CD4-positive, alpha-beta T cell treated with Interferon alpha-2 for 1 hour (primary cell): ENCODE measurements around the gene NECTIN3.

ENCODE experiments used
- DNase-seq, 2 donors: peaks; one replicate each; pipeline ENCODE4 v3.0.0-alpha.2; 2020 to 2022

Gene NECTIN3, protein sequence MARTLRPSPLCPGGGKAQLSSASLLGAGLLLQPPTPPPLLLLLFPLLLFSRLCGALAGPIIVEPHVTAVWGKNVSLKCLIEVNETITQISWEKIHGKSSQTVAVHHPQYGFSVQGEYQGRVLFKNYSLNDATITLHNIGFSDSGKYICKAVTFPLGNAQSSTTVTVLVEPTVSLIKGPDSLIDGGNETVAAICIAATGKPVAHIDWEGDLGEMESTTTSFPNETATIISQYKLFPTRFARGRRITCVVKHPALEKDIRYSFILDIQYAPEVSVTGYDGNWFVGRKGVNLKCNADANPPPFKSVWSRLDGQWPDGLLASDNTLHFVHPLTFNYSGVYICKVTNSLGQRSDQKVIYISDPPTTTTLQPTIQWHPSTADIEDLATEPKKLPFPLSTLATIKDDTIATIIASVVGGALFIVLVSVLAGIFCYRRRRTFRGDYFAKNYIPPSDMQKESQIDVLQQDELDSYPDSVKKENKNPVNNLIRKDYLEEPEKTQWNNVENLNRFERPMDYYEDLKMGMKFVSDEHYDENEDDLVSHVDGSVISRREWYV

DNA sequence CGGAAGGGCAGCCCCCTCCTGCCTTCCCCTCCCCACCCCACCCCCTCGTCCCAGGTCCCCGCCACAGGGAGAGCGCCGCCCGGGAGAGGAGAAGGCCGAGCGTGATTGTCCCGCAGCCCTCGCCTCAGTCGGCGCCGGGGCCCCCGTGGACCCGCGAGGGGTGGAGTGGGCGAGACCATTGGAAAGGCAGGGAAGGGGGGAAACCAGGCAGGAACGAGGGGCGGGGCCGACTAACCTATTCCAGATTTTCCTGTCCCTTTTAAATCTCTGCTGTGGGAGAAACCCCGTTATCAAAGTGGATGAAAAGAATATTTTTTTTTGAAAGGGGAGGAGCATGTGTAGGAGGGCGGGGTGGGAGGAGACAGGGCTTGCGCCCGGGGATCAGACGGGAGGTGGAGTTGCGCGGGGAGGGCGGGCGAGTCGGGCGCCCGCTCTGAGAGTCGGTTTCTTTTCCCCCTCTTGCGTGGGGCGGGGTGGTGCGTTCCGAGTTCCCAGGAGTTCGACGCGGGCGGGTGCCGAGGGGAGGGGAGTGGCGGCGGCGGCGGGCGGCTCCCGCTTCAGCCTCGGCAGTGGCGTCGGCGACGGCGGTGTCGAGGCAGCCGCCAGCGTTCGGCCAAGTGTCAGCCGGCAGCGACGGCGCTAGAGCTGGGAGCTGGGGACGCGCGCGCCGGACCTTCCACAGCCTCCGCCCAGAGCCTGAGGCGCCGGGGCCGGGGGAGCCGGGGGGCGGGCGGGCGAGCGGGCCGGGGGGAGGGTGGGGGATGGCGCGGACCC is at the start of gene NECTIN3:
NECTIN3 (plus strand) TSS at position 560 of the 774 bp plus-strand sequence; CDS start at position 762, 202 bp downstream.
- DNase-seq: peak; percentile 84 to 92

DNA sequence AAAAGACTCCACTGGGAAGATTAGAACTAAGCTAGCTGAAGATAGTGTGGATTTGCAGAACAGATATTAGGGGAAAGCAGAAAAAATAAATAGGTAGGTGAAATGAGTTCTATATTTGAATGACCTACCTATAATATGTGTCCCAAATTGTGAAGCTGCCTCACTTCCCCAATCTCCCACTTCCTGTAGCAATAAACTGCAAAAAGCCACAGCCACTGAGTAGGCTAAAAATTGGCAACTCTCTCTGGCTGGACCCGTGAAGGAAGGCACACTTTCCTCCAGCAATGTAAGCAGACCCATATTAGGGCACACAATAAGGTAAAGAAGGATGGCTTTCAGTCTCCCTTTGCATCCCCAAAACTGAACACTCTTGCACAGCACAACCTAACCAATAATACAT is 43.7 kb upstream of the NECTIN3 start:
- DNase-seq: no peak

DNA sequence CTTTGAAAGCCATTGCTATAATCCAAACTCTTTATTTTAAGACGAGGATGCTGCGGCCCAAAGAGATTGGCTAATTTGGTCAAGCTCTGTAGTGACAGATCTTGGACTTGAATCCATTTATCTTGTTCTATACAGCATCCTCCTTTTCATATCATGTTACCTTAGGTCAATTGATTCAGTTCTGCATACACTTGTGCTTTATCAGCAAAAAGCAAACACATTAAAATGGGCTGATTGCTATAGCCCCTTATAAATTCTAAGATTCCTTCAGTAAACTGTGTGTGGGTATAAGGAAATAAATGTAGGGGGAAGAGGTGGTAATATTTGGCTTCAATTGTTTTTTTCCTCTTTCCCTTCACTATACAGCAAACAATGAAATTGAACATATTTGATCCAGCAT is 40.1 kb upstream of the NECTIN3 start:
- DNase-seq: no peak

DNA sequence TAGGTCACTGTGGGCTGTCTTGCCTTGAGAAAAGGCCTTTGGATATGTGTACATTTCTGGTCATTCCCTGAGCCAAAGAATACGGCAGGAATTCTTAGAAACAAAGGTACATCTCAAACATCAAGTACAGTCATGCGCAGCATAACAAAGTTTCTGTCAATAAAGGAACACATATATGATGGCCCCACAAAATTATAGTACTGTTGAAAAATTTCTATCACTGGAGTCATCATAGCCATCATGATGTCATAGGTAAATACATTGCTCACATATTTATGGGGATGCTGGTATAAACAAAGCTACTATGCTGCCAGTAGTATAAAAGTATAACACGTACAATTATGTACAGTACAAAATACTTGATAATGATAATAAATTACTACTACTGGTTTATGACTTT is 38.9 kb upstream of the NECTIN3 start:
- no peak for DNase-seq

DNA sequence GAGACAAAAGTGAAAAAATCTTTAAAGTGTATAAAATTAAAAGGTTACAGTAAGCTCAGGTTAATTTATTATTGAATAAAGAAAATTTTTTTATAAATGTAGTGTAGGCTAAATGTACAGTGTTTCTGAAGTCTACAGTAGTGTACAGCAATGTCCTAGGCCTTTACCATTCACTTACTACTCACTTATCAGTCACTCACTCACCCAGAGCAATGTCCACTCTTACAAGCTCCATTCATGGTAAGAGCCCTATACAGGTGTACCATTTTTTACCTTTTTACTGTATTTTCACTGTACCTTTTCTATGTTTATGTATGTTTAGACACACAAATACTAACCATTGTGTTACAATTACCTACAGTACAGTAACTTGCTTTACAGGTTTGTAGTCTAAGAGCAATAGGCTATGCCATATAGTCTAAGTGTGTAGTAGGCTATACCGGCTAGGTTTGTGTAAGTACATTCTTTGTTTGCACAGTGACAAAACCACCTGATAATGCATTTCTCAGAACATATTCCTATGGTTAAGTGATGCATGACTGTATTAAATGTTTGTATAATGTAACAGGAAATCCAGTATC is 38.1 kb upstream of the NECTIN3 start:
- DNase-seq: no peak

DNA sequence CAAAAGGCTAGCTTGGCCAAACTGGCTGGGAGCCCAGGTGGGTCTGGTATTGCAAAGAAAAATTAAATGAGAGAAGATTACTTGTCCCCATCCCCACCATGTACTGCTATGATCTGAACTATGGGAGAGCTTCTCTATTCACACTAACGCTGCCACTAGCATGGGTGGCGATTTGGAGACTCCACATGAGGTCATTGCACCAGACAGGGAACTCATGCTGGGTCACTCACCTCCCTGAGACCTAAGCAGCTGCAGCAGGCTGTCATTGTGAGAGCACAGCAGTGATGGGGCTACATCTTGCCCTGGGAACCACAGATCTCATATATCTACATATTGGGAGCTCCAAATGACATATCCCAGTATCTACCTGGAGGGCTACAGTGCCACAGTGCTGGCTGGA is 36.3 kb upstream of the NECTIN3 start:
- DNase-seq: no peak

DNA sequence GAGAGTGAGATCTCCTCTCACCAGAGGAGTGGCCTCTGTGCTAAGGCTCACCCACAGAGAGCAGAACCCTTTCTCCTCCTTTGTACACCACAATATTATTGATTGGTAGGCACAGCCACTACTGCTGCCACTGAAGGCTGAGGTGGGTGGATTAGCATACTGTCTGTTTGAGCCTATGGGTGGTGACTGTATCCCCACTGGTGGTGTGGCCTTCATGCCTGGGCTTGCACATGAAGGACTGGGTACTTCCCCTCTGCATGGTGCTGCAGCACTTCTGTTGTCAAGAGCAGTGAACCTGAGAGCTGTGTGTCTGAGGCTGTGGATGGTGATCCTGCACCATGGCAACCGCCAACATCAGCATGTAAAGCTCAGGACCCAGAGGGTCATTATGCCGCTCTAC is 35.7 kb upstream of the NECTIN3 start:
- no peak for DNase-seq

DNA sequence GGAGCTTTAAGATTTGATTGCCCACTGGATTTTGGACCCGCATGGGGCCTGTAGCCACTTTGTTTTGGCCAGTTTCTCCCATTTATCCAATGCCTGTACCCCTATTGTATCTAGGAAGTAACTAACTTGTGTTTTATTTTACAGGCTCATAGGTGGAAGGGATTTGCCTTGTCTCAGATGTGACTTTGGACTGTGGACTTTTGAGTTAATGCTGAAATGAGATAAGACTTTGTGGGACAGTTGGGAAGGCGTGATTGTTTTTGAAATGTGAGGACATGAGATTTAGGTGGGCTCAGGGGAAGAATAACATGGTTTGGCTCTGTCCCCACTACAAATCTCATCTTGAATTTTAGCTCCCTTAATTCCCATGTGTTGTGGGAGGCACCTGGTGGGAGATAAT is 30.7 kb upstream of the NECTIN3 start:
- DNase-seq: no peak

DNA sequence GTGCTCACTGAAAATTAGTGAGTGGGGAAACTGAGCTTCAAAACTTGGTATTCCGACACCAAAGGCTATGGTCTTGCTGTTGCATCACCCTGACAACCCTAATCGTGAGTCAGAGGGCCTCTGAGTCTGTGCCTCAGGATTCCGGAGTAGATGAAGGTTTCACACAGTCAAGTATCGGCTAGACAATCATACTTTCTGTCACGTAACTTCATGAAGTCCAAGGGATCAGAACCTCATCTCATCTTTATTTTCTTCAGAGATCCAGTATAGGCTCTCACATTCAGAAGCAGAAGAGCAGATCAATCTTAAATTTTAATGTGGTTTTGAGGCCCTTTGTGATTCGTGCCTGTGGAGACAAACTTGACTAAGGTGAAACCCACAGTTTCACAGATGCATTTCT is 26.1 kb upstream of the NECTIN3 start:
- no peak for DNase-seq

DNA sequence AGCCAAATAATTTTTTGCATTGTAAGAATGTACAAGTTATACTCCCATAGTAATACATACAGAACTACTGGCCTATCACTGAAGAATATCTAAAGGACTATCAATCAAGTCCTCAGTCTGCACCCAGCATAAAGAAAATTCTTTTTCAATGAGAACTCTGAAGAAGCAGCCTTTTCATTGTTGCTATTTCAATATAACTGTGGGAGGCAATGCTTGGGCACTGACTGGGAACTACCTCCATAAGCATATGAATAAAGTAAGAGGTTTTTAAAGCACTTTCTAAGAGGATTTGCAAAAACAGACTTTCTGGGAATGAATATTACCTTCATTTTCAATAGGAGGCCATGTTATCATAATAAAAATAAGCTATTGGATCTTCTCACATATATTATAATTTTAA is 24.6 kb upstream of the NECTIN3 start:
- no peak for DNase-seq

DNA sequence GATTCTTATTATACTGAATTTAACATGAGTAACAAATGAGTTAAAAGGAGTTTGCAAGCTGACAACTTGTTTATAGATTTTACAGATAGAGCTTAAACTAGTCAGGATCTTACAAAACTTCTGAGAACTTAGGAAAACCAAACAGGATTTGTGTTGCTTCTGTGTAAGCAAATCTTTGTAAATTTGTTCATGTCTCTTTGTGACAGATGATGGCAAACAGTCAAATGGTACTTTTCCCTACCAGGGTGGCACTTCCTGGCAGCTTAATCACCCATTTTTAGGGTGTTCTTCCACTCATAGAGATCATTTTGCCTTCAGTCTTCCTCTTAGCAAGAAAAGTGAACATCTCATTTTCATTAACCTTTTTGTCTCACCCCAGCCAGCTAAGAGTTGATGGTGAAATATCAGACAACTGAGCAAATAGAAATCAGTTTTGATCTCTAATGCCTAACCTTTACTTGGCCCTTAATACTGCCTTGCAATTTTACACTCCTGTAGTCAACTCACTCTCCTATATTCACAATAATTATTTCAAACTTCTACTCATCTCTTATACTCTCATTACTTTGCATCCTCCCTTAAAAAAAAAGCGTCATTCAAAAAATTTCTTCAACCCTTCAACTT is 23.7 kb upstream of the NECTIN3 start:
- DNase-seq: no peak

DNA sequence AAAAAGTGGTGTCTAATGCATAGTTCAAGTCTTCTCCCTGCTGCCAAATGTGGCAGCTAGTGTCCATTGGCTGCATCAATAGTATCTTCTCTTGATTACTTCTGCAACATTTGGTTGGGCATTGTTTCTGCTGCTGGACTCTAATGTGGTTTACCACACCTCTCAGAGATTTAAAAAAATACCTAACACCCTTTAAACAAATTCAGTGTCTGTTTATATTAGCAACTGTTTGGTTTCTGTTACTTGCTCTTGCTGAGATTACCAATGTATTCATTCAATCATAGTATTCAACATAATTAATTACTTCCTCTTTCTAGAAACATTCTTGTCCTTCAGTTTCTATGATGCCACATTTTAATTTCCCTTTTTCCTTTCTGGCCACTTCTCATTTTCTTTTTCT is 20.3 kb upstream of the NECTIN3 start:
- no peak for DNase-seq

DNA sequence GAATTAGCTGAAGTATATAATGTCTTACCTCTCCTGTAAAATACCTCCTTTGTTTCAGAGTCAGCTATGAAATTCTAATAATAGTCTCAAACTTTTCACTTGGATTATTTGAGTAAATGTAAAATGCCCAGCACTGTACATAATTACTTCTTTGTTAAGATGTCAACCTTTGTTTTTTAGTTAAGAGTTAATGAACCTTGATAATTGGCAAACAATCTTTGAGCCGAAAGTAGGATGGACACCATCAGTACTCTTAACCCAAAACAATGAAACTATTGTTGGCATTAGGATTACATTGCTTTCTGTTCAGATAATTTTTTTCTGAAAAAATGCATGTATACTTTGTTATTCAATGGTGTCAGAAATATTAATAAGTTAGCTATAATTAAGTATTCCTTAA is 3.0 kb upstream of the NECTIN3 start:
- no peak for DNase-seq

DNA sequence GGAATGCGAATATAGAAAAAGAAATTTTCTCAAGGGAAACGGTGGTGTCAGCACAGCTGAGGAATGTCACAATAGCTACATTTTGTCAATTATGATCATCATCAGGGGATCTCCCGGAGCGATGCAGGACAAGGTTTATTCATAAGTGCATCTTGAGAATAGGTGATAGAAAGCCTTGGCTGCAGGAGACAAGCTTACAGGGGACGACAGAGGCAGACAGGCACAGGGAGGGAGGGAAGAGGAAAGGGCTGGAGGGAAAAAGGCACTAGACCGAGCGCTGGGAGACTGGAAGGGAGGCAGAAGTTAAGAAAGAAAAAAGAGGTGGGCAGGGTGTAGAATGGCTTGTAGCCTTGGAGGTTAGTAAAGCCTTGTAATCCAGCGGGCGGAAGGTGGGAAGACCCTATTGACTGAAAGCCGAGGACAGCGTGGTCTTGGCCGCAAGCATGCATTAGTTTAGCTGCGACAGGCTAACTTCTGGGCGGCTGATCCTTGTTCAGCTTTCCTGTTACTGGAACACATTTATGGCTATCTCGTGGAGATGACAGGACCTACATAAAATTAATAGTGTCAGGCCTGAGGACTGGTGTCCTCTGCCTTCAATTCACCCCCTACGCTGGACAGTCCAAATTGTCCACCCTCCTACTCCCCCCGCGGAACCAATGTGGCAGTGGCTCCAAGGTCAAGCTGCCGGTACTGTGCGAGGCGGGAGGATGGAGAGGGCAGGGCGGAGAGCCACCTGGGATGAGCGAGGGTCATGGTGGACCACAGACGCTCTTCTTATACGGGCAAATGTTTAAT is 1.4 kb upstream of the NECTIN3 start:
- peak in 1 of 2 donors; percentile 8 for DNase-seq

DNA sequence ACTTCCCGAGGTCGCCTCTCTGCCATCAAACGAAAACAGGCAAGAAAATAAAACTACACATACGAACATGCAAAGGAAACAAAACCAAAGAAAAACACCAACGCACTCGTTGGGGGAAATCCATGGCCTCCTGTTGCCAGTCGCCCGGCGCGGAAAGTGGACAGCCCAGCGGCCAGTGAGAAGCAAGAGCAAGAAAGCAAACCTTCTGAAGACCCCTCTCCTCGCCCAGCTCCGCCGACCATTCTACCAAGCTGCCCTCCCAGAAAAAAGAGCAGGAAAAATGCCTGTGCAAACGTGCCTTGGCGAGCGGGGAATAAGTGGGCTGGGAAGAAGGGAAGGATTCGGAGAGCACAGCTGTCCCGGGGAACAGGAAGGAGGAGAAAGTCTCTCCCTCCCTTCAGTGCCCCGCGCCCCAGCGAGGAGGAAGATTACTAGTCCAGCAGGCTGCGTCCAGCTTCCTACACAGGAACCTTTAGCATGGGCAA is 802 bp upstream of the NECTIN3 start:
- DNase-seq: peak in 1 of 2 donors; percentile 45

DNA sequence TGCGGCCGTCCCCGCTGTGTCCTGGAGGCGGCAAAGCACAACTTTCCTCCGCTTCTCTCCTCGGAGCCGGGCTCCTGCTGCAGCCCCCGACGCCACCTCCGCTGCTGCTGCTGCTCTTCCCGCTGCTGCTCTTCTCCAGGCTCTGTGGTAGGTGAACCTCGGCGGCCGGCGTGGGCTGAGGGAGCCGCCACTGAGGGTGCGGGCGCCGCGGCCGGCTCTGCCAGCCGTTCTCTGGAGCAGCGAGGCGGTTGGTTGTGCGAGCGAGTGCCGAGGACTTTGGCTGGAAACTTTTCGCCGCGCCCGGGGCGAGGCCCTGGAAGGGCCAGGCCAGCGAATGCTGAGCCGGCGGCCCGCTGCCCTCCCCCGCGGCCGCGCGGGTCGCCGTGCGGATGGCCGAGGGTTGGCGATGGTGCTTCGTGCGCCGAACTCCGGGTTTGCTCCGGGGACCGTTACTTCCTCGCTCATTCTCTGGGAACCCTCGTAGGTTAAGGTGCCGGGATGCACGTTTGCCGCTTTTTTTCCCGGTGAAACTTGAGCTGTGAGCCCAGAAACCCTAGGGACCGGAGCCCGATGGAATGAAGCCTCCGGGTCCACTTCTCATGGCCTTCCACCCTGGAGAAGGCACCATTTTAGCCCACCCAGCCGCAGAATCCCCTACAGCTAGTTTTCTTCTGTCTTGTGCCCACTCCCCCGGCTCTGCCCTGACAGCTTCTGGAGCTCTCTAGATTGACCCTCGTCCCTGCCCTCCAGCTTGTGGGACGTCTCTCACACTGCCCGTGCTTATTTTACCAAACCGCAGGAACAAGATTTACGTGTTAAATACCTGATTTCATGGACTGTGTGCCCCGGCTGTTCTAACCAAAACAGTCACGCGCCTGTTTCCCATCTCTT is 660 bp downstream of the NECTIN3 start:
- peak in 1 of 2 donors; percentile 24 for DNase-seq

DNA sequence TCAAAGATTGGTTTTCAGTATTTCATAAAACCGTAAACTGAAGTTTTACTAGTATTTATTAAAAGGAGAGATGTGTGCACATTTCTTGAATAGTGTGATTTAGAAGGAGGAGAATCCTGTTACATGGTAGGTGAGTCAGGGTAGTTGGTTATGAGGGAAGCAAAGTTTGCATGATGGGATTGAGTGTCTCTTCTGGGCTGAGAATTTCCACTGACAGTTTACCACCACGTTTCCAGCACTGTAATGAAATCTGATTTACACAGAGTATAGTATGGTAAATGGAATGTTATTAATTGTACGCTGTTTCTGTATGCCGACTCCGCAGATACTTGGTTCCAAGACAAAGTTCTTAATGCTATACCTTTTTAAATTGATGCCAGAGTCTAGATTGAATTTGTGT is 1.6 kb downstream of the NECTIN3 start:
- DNase-seq: no peak

DNA sequence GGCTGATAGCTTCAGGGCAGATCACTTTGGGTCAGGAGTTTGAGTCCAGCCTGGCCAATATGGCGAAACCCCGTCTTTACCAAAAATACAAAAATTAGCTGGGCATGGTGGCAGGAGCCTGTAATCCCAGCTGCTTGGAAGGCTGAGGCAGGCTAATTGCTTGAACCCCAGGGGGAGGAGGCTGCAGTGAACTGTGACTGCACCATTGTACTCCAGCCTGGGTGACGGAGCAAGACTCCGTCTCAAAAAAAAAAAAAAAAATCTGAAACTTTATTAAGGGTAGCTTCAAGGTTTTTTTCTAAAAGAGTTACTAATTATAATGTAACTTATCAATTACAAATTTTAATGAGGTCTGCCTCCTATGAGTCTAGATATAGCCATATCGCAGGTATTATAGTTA is 5.1 kb downstream of the NECTIN3 start:
- DNase-seq: no peak

DNA sequence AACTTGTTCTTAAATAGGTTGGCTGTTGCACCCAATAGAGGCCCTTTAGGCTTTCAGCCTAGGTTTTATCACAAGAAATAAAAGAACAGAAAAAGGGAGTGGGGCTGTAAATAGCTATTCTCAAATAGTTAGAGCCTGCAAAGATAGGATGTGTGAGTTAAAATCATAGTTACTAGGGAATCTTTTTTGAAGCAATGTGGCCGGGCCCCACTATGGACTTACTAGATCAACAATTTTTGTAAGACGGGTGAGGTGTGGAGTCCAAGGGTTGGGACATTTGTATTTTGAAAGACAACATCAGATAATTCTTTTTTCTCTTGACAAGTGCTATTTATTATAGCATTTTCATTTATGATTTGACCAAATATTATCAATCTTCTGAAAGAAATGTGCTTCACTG is 5.8 kb downstream of the NECTIN3 start:
- no peak for DNase-seq

DNA sequence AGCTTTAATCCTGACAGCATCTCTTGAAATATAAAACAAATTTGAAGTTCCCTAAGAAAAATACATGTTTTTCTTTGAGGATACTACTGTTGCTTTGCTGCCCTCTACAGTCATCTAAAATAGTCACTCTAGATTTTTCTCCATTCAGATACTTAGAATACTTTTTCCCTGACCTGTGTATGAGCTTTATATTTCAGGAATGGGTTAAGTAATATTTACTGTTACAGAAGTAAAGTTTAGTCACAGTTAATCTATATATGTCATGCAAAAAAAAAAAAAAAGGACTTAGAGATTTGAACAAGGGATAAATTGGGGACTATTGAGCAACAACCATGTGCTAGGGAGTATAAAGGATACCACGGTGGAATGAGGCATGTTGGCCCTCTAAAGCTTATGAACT is 8.8 kb downstream of the NECTIN3 start:
- peak in 1 of 2 donors; percentile 38 for DNase-seq

DNA sequence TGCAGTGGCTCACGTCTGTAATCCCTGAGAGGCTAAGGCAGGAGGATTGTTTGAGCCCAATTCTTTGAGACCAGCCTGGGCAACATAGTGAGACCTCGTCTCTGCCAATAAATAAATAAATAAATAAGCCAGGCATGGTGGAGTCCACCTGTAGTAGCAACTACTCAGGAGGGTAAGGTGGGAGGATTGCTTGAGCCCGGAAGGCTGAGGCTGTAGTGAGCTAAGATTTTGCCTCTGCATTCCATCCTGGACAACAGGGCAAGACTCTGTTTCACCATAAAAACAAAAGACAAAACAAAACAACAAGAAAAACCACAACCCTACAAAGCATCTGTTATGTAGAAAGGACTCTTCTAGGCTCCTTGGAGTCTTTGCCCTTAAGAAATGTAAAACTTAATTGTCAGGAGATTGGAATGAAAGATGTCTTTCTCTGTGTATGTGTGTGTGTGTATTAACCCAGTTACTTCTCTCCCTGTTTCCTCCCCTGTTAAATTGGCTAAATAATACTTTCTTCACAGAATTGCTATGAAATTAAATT is 9.5 kb downstream of the NECTIN3 start:
- no peak for DNase-seq
